OCI-LY7 (cell line): ENCODE results near the gene SPOCK1. TPM values are rescaled to one million over a fixed set of nuclear protein-coding genes. Genes with fewer than 3 reads are reported as not detected.

Experiments used
- BruUV-seq: library from RNA; stranded (reverse); fragments of 400-500 nt; replicated peaks from 2 replicates; lab custom pipeline; 2021; lab: Mats Ljungman, UMichigan
- CTCF ChIA-PET: fragments of 300-600 bp; sonication (Branson Sonifier 250); formaldehyde crosslinking; loops from one replicate; lab custom pipeline; 2022; ENCODE audit warnings: antibody characterized with exemption; ENCODE audit not compliant: unreplicated experiment; lab: Charles Lee
- POLR2A ChIA-PET: fragments of 300-600 bp; sonication (Branson Sonifier 250); formaldehyde crosslinking; loops from one replicate; lab custom pipeline; 2022; ENCODE audit warnings: antibody characterized with exemption; lab: Charles Lee
- DNase-seq: peaks from one replicate; pipeline ENCODE4 v3.0.0-alpha.2; 2015; ENCODE audit warnings: low spot score
- H2AFZ ChIP-seq: fragments of 200-600 bp; sonication (generic), shearing (Covaris generic); 2 replicates; pipeline ENCODE4 v1.6.1; 2014; ENCODE audit warnings: mild to moderate bottlenecking, antibody characterized with exemption, low read length, moderate library complexity
- H3K27ac ChIP-seq: fragments of 200-600 bp; sonication (generic); 2 replicates; pipeline ENCODE4 v1.5.1; 2014; ENCODE audit warnings: mixed run types, low read depth, mild to moderate bottlenecking, moderate library complexity, low read length, inconsistent platforms; ENCODE audit not compliant: poor library complexity, severe bottlenecking
- H3K36me3 ChIP-seq: fragments of 200-600 bp; sonication (generic); 2 replicates; pipeline ENCODE4 v1.6.1; 2014; ENCODE audit warnings: mild to moderate bottlenecking, antibody characterized with exemption, low read length, moderate library complexity, mixed read lengths; ENCODE audit not compliant: insufficient read depth
- H3K4me1 ChIP-seq: fragments of 200-600 bp; sonication (generic); 2 replicates; pipeline ENCODE4 v1.5.1; 2014; ENCODE audit warnings: mild to moderate bottlenecking, low read length; ENCODE audit not compliant: insufficient read depth, poor library complexity, severe bottlenecking
- H3K4me2 ChIP-seq: fragments of 200-600 bp; sonication (generic); 2 replicates; pipeline ENCODE4 v1.6.1; 2014; ENCODE audit warnings: mild to moderate bottlenecking, low read length
- H3K4me3 ChIP-seq: fragments of 200-600 bp; sonication (generic); 2 replicates; pipeline ENCODE4 v1.5.1; 2014; ENCODE audit warnings: mild to moderate bottlenecking, low read depth, low read length; ENCODE audit not compliant: poor library complexity, severe bottlenecking
- H3K79me2 ChIP-seq: fragments of 200-600 bp; sonication (generic); 2 replicates; pipeline ENCODE4 v1.6.1; 2016; ENCODE audit warnings: low read depth, mild to moderate bottlenecking, low read length, moderate library complexity, mixed read lengths; ENCODE audit not compliant: insufficient read depth
- H3K9me2 ChIP-seq: fragments of 200-600 bp; sonication (generic); 2 replicates; pipeline ENCODE4 v1.6.1; 2016; ENCODE audit warnings: mild to moderate bottlenecking, low read length, mixed read lengths; ENCODE audit not compliant: insufficient read depth
- H3K9me3 ChIP-seq: fragments of 200-600 bp; sonication (generic); 2 replicates; pipeline ENCODE4 v1.6.1; 2014; ENCODE audit warnings: mild to moderate bottlenecking, mixed run types, low read length, mixed read lengths
- H4K20me1 ChIP-seq: fragments of 200-600 bp; sonication (generic); 2 replicates; pipeline ENCODE4 v1.6.1; 2014; ENCODE audit warnings: mild to moderate bottlenecking, antibody characterized with exemption, low read length, moderate library complexity, mixed read lengths; ENCODE audit not compliant: insufficient read depth
- EZH2phosphoT487 ChIP-seq: fragments of 200-600 bp; sonication (generic); IDR thresholded peaks from 2 replicates; pipeline ENCODE4 v1.6.1; 2018; ENCODE audit warnings: low read depth, borderline replicate concordance, mild to moderate bottlenecking, mixed run types, antibody characterized with exemption, low read length, moderate library complexity, mixed read lengths
- intact Hi-C: fragments of 100-400 bp; cut with micrococcal nuclease; formaldehyde crosslinking; loops from one replicate; pipeline ENCODE4 v1.10.0; 2022; ENCODE audit not compliant: unreplicated experiment
- total RNA-seq, 2 experiments: library from RNA; depleted of rRNA in 1 of 2; stranded (reverse); fragments of >200 nt in 1 of 2; shearing (Covaris generic) in 1 of 2; gene quantifications; 2 replicates each; pipeline ENCODE4 v1.2.3, GENCODE V29; 2014 to 2022
- TF ChIP-seq, protein P1 (sequence below): fragments of 200-600 bp; sonication (generic); conservative IDR thresholded peaks from 2 replicates; pipeline ENCODE4 v1.5.1; 2014; ENCODE audit warnings: mild to moderate bottlenecking, antibody characterized with exemption, low read length, moderate library complexity, mixed read lengths

SPOCK1 gene
- total RNA-seq, 2 experiments from 2014 or later, result 0.29 to 1.5 TPM

DNA sequence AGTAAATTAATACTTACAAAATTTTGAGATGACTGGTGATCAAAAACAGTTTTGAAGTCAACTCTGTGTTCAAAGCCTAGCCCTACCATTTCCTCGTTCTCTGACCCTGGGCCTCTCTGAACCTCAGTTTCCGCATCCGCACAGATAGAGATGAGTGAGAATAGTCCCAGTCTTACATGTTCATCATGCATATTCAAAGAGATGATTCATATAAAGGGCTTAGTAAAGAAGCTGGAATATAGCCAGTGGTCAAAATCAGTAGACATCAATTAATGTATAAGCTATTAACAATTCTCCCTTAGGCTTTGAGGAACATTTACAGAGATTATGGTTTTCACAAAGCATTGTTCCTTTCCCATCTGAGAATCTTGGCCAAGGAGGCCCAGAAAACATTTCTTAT, 250.6 kb downstream of the SPOCK1 start:
- Histone ChIP-seq H3K9me3 (no peaks in the 10 kb centered on the region), H3K4me2 (no peak overlapping the region), H3K79me2 (no peaks in the 10 kb centered on the region), H3K36me3 (no peaks in the 10 kb centered on the region), H4K20me1 (no peaks in the 10 kb centered on the region), H3K9me2 (no peaks in the 10 kb centered on the region), H3K27ac (no peak overlapping the region), H3K4me1 (no peaks in the 10 kb centered on the region), H2AFZ (no peak overlapping the region), H3K4me3 (no peak overlapping the region)
- intact Hi-C loops, result no loop called here
- DNase-seq, result no peak
- CTCF ChIA-PET, result no interaction called here
- POLR2A ChIA-PET, result no interaction called here
- no peak for TF ChIP-seq EZH2phosphoT487
- TF ChIP-seq, protein P1, sequence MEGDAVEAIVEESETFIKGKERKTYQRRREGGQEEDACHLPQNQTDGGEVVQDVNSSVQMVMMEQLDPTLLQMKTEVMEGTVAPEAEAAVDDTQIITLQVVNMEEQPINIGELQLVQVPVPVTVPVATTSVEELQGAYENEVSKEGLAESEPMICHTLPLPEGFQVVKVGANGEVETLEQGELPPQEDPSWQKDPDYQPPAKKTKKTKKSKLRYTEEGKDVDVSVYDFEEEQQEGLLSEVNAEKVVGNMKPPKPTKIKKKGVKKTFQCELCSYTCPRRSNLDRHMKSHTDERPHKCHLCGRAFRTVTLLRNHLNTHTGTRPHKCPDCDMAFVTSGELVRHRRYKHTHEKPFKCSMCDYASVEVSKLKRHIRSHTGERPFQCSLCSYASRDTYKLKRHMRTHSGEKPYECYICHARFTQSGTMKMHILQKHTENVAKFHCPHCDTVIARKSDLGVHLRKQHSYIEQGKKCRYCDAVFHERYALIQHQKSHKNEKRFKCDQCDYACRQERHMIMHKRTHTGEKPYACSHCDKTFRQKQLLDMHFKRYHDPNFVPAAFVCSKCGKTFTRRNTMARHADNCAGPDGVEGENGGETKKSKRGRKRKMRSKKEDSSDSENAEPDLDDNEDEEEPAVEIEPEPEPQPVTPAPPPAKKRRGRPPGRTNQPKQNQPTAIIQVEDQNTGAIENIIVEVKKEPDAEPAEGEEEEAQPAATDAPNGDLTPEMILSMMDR, result no peak
- BruUV-seq, result no TSS peak

DNA sequence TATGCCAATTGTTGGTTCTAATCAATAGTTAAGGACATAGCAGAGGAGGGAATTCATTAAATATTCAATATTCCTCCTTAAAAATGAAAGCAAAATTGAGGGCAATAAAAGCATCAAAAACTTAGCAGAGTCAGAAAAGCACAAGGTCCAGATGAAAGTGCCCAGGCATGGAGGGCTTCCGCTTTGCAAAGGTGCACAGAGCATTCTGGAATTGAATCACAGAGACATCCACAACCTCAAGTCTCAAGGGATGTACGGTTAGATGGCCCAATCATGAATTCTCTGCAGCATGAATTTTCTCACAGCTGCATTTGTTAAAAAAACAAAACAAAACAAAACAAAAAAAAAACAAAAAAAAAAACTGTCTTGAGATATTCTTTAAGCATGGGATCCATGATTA, 253.7 kb downstream of the SPOCK1 start:
- intact Hi-C loops, result no loop called here
- BruUV-seq, result no TSS peak
- no peak for DNase-seq
- no peaks in the 10 kb centered on the region for H4K20me1 ChIP-seq
- H3K4me3 ChIP-seq, result no peak overlapping the region
- no peak overlapping the region for H3K4me2 ChIP-seq
- no peak overlapping the region for H3K27ac ChIP-seq
- ChIA-PET POLR2A (interaction anchor here (1.2 kb wide), 1 partner anchor 434 kb away, joined by 3 read pairs; no protein-coding TSS in a partner anchor), CTCF (no interaction called here)
- H3K4me1 ChIP-seq, result no peaks in the 10 kb centered on the region
- no peaks in the 10 kb centered on the region for H3K9me3 ChIP-seq
- H3K79me2 ChIP-seq, result no peaks in the 10 kb centered on the region
- no peak overlapping the region for H2AFZ ChIP-seq
- TF ChIP-seq, protein P1, result no peak
- TF ChIP-seq EZH2phosphoT487, result no peak
- H3K36me3 ChIP-seq, result no peaks in the 10 kb centered on the region
- H3K9me2 ChIP-seq, result no peaks in the 10 kb centered on the region

DNA sequence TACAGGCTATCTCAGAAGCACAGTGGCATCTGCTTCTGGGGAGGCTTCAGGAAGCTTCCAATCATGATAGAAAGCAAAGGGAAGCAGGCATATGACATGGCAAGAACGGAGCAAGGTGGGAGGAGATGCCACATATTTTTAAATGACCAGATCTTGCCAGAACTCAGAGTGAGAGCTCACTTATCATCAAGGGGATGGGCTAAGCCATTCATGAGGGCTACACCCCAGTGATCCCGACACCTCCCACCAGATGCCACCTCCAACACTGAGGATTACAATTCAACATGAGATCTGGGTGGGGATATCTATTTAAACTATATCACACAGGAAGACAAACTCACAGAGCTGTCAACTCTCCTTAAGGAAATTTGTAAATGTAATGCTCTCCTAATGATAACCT, 258.8 kb downstream of the SPOCK1 start:
- ChIA-PET CTCF (no interaction called here), POLR2A (no interaction called here)
- TF ChIP-seq, protein P1, result no peak
- TF ChIP-seq EZH2phosphoT487, result no peak
- H3K9me3 ChIP-seq, result no peaks in the 10 kb centered on the region
- no peaks in the 10 kb centered on the region for H3K36me3 ChIP-seq
- no TSS peak for BruUV-seq
- intact Hi-C loops, result no loop called here
- H3K4me2 ChIP-seq, result no peak overlapping the region
- H3K9me2 ChIP-seq, result no peaks in the 10 kb centered on the region
- H2AFZ ChIP-seq, result no peak overlapping the region
- no peak overlapping the region for H3K4me3 ChIP-seq
- no peak for DNase-seq
- H3K79me2 ChIP-seq, result no peaks in the 10 kb centered on the region
- H3K4me1 ChIP-seq, result no peaks in the 10 kb centered on the region
- H4K20me1 ChIP-seq, result no peaks in the 10 kb centered on the region
- no peak overlapping the region for H3K27ac ChIP-seq
